ENCODE measurements around the gene FOXK2. TPM values are rescaled to one million over a fixed set of nuclear protein-coding genes. Genes with fewer than 3 reads are reported as not detected.

The FOXK2 gene
- total RNA-seq, 1 experiment from 2014 or later = 72.0 TPM

DNA sequence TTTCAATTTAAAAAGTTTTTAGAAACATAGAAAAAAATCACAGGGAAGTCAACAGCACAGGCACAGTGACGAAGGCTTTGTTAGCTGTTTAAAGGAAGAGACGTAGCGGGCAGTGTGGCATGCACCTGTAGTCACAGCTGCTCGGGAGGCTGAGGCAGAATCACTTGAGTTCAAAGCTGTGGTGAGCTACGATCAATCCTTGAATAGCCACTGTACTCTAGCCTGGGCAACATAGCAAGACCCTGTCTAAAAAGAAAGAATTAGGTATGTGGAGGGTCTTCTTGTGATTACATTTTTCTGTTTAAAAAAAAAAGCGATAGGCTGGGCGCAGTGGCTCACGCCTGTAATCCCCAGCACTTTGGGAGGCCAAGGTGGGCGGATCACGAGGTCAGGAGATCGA, 50.1 kb downstream of the FOXK2 start:
- H2BK15ac ChIP-seq (ENCODE audit: low read depth, low read length) = no peak overlapping the region
- H3K36me3 Mint-ChIP-seq (ENCODE audit: insufficient read depth in 1 of 3, low read depth in 3 of 3) = peaks cover 36 to 77% (median 70%) of the 10 kb centered on the region in 3 experiments; a peak in 6 of 7 replicates
- H3K56ac ChIP-seq (ENCODE audit: insufficient read length, low read depth, low read length) = no peak overlapping the region
- H3K79me2 ChIP-seq (ENCODE audit: insufficient read depth, low read length) = peaks cover 8% of the 10 kb centered on the region; the same call in 1 of the 2 replicates
- H3K4ac ChIP-seq (ENCODE audit: low read depth, low read length) = no peak overlapping the region
- peaks cover 15% of the 10 kb centered on the region for H3K79me1 ChIP-seq (ENCODE audit: insufficient read depth, low read depth, low read length, poor library complexity, severe bottlenecking)
- no peaks in the 10 kb centered on the region for H3K23me2 ChIP-seq (ENCODE audit: insufficient read length, low read depth, low read length, poor library complexity, severe bottlenecking)
- no peak overlapping the region for H2BK20ac ChIP-seq (ENCODE audit: low read depth, low read length, poor library complexity, severe bottlenecking)
- no peaks in the 10 kb centered on the region for H3K9me3 ChIP-seq (ENCODE audit: control insufficient read depth, low read depth, low read length)
- peaks cover 14 to 20% of the 10 kb centered on the region in 2 experiments for H3K4me1 Mint-ChIP-seq
- H3K4me3 Mint-ChIP-seq = no peak overlapping the region
- H3K18ac ChIP-seq (ENCODE audit: insufficient read length, low read depth, low read length) = no peak overlapping the region
- H2BK12ac ChIP-seq (ENCODE audit: insufficient read length, low read depth, low read length) = no peak overlapping the region
- no peak overlapping the region for H3K14ac ChIP-seq (ENCODE audit: insufficient read depth, low read length)
- no peak overlapping the region for H3K27ac Mint-ChIP-seq
- DNase-seq = no peak
- WGBS (ENCODE audit: extremely low coverage, insufficient read length, low lambda C conversion rate) = no CpG with 5 or more reads among the region's 11 CpGs
- no peaks in the 10 kb centered on the region for H4K20me1 ChIP-seq (ENCODE audit: control insufficient read depth, insufficient read depth, insufficient read length)
- no peaks in the 10 kb centered on the region for H3K27me3 ChIP-seq (ENCODE audit: insufficient read depth, low read length)
- no peak overlapping the region for H4K5ac ChIP-seq (ENCODE audit: insufficient read length, low read depth, low read length)
- H3K9me3 Mint-ChIP-seq = no peaks in the 10 kb centered on the region
- TF ChIP-seq, protein P1, sequence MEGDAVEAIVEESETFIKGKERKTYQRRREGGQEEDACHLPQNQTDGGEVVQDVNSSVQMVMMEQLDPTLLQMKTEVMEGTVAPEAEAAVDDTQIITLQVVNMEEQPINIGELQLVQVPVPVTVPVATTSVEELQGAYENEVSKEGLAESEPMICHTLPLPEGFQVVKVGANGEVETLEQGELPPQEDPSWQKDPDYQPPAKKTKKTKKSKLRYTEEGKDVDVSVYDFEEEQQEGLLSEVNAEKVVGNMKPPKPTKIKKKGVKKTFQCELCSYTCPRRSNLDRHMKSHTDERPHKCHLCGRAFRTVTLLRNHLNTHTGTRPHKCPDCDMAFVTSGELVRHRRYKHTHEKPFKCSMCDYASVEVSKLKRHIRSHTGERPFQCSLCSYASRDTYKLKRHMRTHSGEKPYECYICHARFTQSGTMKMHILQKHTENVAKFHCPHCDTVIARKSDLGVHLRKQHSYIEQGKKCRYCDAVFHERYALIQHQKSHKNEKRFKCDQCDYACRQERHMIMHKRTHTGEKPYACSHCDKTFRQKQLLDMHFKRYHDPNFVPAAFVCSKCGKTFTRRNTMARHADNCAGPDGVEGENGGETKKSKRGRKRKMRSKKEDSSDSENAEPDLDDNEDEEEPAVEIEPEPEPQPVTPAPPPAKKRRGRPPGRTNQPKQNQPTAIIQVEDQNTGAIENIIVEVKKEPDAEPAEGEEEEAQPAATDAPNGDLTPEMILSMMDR (conservative IDR thresholded peaks at IDR 0.05) = no peak
- no peak overlapping the region for H3K23ac ChIP-seq (ENCODE audit: insufficient read length, low read depth, low read length)
- H3K27me3 Mint-ChIP-seq (ENCODE audit: low read depth) = no peaks in the 10 kb centered on the region; the same call in 1 of the 2 replicates
- no peak overlapping the region for H4K91ac ChIP-seq (ENCODE audit: insufficient read length, low read depth, low read length)
- H3K9ac ChIP-seq (ENCODE audit: extremely low read depth, insufficient read length, low read length) = no peak overlapping the region
- no peak overlapping the region for H3T11ph ChIP-seq (ENCODE audit: low read length)
- no peak overlapping the region for H2BK120ac ChIP-seq (ENCODE audit: low read depth, low read length, poor library complexity, severe bottlenecking)
- H4K8ac ChIP-seq (replicated peaks; ENCODE audit: insufficient read length, low read depth, low read length) = no peak overlapping the region
- no peak overlapping the region for H2AK5ac ChIP-seq (ENCODE audit: insufficient read length, low read length)
- H2BK5ac ChIP-seq (ENCODE audit: insufficient read length, low read length) = no peak overlapping the region
- no peak overlapping the region for H2AFZ ChIP-seq (ENCODE audit: low read length)
- no peak overlapping the region for H3K27ac ChIP-seq (ENCODE audit: insufficient read length, low read depth, low read length)
- no peak overlapping the region for H3K4me2 ChIP-seq (ENCODE audit: insufficient read depth, insufficient read length, low read length)
- H3K4me1 ChIP-seq (ENCODE audit: insufficient read depth, low read length) = no peaks in the 10 kb centered on the region; the same call in 1 of the 2 replicates

All from H9 (cell line).